K562 (cell line): ENCODE results near the gene PDLIM5. TPM values are rescaled to one million over a fixed set of nuclear protein-coding genes. Genes with fewer than 3 reads are reported as not detected.
A peak's percentile ranks its signal among the peaks of the same experiment; 100 is the strongest.

Experiments
- ATAC-seq: fragments of 200-7000 bp; cut with Tn5 transposase; 3 replicates; pipeline ENCODE4 v1.9.1; 2020; ENCODE audit warnings: moderate library complexity
- BruUV-seq: library from RNA; stranded (reverse); fragments of 400-500 nt; replicated peaks from 2 replicates; lab custom pipeline; 2021; lab: Mats Ljungman, UMichigan
- CTCF ChIA-PET: fragments of 300-600 bp; formaldehyde crosslinking; extraction: SDS; loops from one replicate; lab custom pipeline; 2021; ENCODE audit warnings: low intra/inter-chr PET ratio; lab: Yijun Ruan, JAX
- POLR2A ChIA-PET: fragments of 300-600, 350-650 bp; sonication (Branson Sonifier 250); formaldehyde crosslinking; extraction: SDS; loops from one replicate; lab custom pipeline; 2021; ENCODE audit warnings: antibody characterized with exemption, inconsistent platforms; lab: Yijun Ruan, JAX
- DNase-seq, 4 experiments: peaks; one replicate each; pipeline versions ENCODE4 v3.0.0 to v3.0.0-alpha.2; 2011 to 2018; ENCODE audit warnings: low spot score in 3 of 4, mixed read lengths in 3 of 4; ENCODE audit errors: extremely low read depth in 1 of 4
- FAIRE-seq: peaks from 2 replicates; lab custom pipeline; 2011; peaks lifted over from hg19 to GRCh38; lab: Jason Lieb, UNC
- H2AFZ ChIP-seq: 2 replicates; pipeline ENCODE4 v1.6.0; 2011; ENCODE audit warnings: low read depth, low read length, control low read depth, inconsistent platforms
- H3K27ac ChIP-seq: fragments of 200-600 bp; 3 replicates; pipeline ENCODE4 v1.8.0; 2011; ENCODE audit warnings: low read depth, mild to moderate bottlenecking, control low read depth, inconsistent platforms, low read length, moderate library complexity, mixed read lengths; ENCODE audit errors: extremely low read depth
- H3K27me3 ChIP-seq, 2 experiments: fragments of 300-600 bp in 1 of 2; 2 replicates in 1 of 2; 3 replicates in 1 of 2; pipeline versions ENCODE4 v1.6.0 to v1.8.0; 2011; ENCODE audit warnings: inconsistent platforms in 2 of 2, low read length in 2 of 2, mild to moderate bottlenecking in 1 of 2, mixed read lengths in 1 of 2, moderate library complexity in 1 of 2; ENCODE audit not compliant: control insufficient read depth in 2 of 2, insufficient read depth in 2 of 2
- H3K36me3 ChIP-seq: fragments of 300-600 bp; 3 replicates; pipeline ENCODE4 v1.8.0; 2011; ENCODE audit warnings: mild to moderate bottlenecking, low read length, inconsistent platforms; ENCODE audit not compliant: control insufficient read depth, insufficient read depth
- H3K4me1 ChIP-seq, 2 experiments: fragments of 200-600 bp in 1 of 2; replicated peaks in 1 of 2; 2 replicates in 1 of 2; 3 replicates in 1 of 2; pipeline versions ENCODE4 v1.5.1 to v1.8.0; 2011; ENCODE audit warnings: inconsistent platforms in 2 of 2, low read length in 2 of 2, mild to moderate bottlenecking in 1 of 2, mixed read lengths in 1 of 2, moderate library complexity in 1 of 2; ENCODE audit not compliant: control insufficient read depth in 2 of 2, insufficient read depth in 2 of 2
- H3K4me2 ChIP-seq: 2 replicates; pipeline ENCODE4 v1.6.1; 2011; ENCODE audit warnings: low read length, control low read depth, inconsistent platforms, mixed read lengths; ENCODE audit not compliant: insufficient read depth
- H3K4me3 ChIP-seq: fragments of 200-600 bp; sonication (generic), shearing (Covaris generic); 2 replicates; pipeline ENCODE4 v1.5.1; 2016; ENCODE audit warnings: control low read depth, inconsistent platforms
- H3K79me2 ChIP-seq: fragments of 200-600 bp; 3 replicates; pipeline ENCODE4 v1.8.0; 2011; ENCODE audit warnings: low read length, inconsistent platforms; ENCODE audit not compliant: control insufficient read depth, insufficient read depth
- H3K9ac ChIP-seq, 2 experiments: 2 replicates each; pipeline versions ENCODE4 v1.6.0 to v1.6.1; 2011; ENCODE audit warnings: low read depth in 2 of 2, low read length in 2 of 2, control low read depth in 1 of 2, inconsistent platforms in 1 of 2, mild to moderate bottlenecking in 1 of 2, mixed read lengths in 1 of 2; ENCODE audit not compliant: insufficient read depth in 1 of 2
- H3K9me1 ChIP-seq: one replicate; pipeline ENCODE4 v1.6.0; 2011; ENCODE audit warnings: inconsistent platforms, mild to moderate bottlenecking, low read length, moderate library complexity; ENCODE audit not compliant: control insufficient read depth, insufficient read depth
- H3K9me3 ChIP-seq: replicated peaks from 2 replicates; pipeline ENCODE4 v1.5.1; 2011; ENCODE audit warnings: low read depth, low read length, inconsistent platforms; ENCODE audit not compliant: control insufficient read depth, insufficient read depth
- H4K20me1 ChIP-seq: replicated peaks from 2 replicates; pipeline ENCODE4 v1.6.1; 2011; ENCODE audit warnings: low read length, inconsistent platforms, mixed read lengths; ENCODE audit not compliant: control insufficient read depth, insufficient read depth
- CBFA2T2 ChIP-seq: fragments of 450-650 bp; conservative IDR thresholded peaks from 2 replicates; pipeline ENCODE4 v1.6.1; 2017; ENCODE audit warnings: mild to moderate bottlenecking
- CXXC5 ChIP-seq: fragments of 250-450 bp; sonication (Bioruptor Pico); IDR thresholded peaks from 2 replicates; pipeline ENCODE4 v1.8.0; 2022; ENCODE audit warnings: inconsistent platforms, mild to moderate bottlenecking, moderate library complexity
- EGR1 ChIP-seq: fragments of 450-650 bp; conservative IDR thresholded peaks from 2 replicates; pipeline ENCODE4 v1.6.1; 2017; ENCODE audit warnings: mild to moderate bottlenecking
- ELF1 ChIP-seq: fragments of 200-800 bp; sonication (Bioruptor generic); IDR thresholded peaks from 2 replicates; pipeline ENCODE4 v1.6.1; 2016; ENCODE audit warnings: missing genetic modification characterization, missing compliant biosample characterization
- RFX1 ChIP-seq: fragments of 450-650 bp; IDR thresholded peaks from 2 replicates; pipeline ENCODE4 v1.6.1; 2016; ENCODE audit warnings: mild to moderate bottlenecking, moderate library complexity
- SRF ChIP-seq, 2 experiments: fragments of 250-450, 450-650 bp in 1 of 2; sonication (Bioruptor Pico) in 1 of 2; sonication (generic) in 1 of 2; formaldehyde crosslinking; IDR thresholded peaks; 2 replicates each; pipeline versions ENCODE4 v1.5.0 to v1.5.1; 2020 to 2022; ENCODE audit warnings: mild to moderate bottlenecking in 1 of 2, missing genetic modification reagents in 1 of 2
- ZNF77 ChIP-seq: fragments of 250-450 bp; sonication (Bioruptor Pico); IDR thresholded peaks from 2 replicates; pipeline ENCODE4 v1.5.0; 2020
- WGBS: fragments of 100-300 bp; shearing (Covaris generic); methylation state at CpG from one replicate; pipeline ENCODE4 v1.1.6; 2016; ENCODE audit warnings: low coverage, mixed read lengths; ENCODE audit not compliant: insufficient coverage; ENCODE audit errors: missing lambda C conversion rate; 5-methylcytosine and 5-hydroxymethylcytosine counted together
- in situ Hi-C: fragments of 300-500 bp; cut with MboI; formaldehyde crosslinking; loops from 4 replicates; pipeline ENCODE4 v1.15.0; 2018; ENCODE audit warnings: inconsistent platforms, mixed read lengths
- intact Hi-C: fragments of 100-400 bp; cut with micrococcal nuclease; formaldehyde crosslinking; loops from 2 replicates; pipeline ENCODE4 v1.14.2; 2022
- polyA plus RNA-seq, 8 experiments: library from polyadenylated mRNA; depleted of rRNA in 4 of 8; stranded (reverse) in 5 of 8; unstranded in 3 of 8; fragments of >200 nt; fragmentation: Nextera tagmentation in 2 of 8; fragmentation: Illumina TruSeq in 1 of 8; extraction: Ambion mirVana in 2 of 8; extraction: Trizol in 1 of 8; gene quantifications; 2 replicates each; pipeline versions ENCODE4 v1.2.1 to v1.2.3, GENCODE V29; 2011 to 2014; ENCODE audit warnings: inconsistent platforms in 1 of 8, missing spikeins in 1 of 8
- total RNA-seq, 7 experiments: library from RNA; depleted of rRNA in 6 of 7; stranded (reverse); fragments of >200 nt in 6 of 7; fragmentation: Illumina TruSeq in 2 of 7; extraction: Trizol in 2 of 7; gene quantifications; 2 replicates each; pipeline versions ENCODE4 v1.2.1 to v1.2.3, GENCODE V29; 2011 to 2021; ENCODE audit warnings: low replicate concordance in 1 of 7
- TF ChIP-seq, protein P1 (sequence below): fragments of 250-450 bp; sonication (Bioruptor Pico); IDR thresholded peaks from 2 replicates; pipeline ENCODE4 v1.9.0; 2021; ENCODE audit warnings: mild to moderate bottlenecking, inconsistent platforms
- TF ChIP-seq, protein P2 (sequence below): fragments of 450-650 bp; IDR thresholded peaks from 2 replicates; pipeline ENCODE4 v1.6.1; 2017; ENCODE audit warnings: antibody characterized with exemption
- TF ChIP-seq, protein P3 (sequence below): fragments of 450-650 bp; IDR thresholded peaks from 2 replicates; pipeline ENCODE4 v1.6.1; 2016; ENCODE audit warnings: missing biosample characterization, missing genetic modification characterization
- TF ChIP-seq, protein P4 (sequence below): sonication (generic); formaldehyde crosslinking; IDR thresholded peaks from 2 replicates; pipeline ENCODE4 v1.8.0; 2022; ENCODE audit warnings: mild to moderate bottlenecking, missing genetic modification reagents

PDLIM5 gene
- total and polyA plus RNA-seq, 9 of the 15 experiments (the other 6 are each of a cell fraction or from before 2014, with no cell fraction given), result 36.9 to 127 (median 62.5) TPM

DNA sequence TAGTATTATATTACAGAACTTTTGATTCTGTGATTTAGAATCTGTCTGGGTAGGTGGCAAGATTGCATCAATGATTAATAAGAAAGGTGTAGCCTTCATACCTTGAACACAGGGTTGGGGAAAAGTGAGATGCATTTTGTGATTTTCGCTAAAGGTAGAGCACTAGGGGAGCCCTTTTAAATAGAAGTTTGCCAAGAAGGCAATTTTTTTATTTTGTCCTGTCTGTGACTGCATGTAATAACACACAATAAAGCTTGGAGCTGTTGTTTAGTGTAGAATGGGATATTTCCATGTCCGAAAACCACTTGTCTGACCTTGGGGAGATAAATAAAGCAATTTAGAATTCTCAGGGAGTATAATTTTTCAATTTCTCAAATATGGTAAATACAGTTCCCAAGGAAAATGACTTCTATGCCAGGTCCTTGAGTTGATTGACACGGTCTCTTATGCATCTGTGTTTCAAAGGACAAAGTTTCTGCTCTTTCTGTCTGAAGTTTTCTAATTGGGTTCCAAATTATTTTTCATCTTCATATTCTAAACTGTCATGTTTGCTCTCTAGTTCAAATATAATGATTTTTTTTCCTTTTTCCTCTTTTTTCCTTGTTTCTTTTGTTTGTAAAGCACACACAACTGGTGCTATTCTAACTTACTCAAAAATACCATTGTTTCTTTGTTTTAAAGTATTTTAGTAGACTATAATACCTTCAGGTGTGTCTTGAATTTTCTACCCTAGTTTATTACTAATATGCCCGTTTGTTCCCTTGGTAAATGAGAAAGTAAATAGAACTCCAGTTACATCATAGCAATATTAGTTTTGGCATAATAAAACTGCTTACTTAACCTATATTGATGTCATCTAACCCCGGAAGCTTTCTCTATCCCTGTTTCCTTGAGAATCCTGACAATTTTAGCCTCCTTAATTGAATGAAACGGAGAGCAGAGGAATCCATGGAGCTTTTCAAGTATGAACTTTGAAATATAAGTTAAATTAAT is 218.2 kb downstream of the PDLIM5 start:
- FAIRE-seq, result peak; percentile 29
- H3K9me3 ChIP-seq, result no peaks in the 10 kb centered on the region
- no peak overlapping the region for H3K4me2 ChIP-seq
- H3K9me1 ChIP-seq, result no peaks in the 10 kb centered on the region
- DNase-seq, result no peak
- BruUV-seq, result no TSS peak
- H3K27me3 ChIP-seq, result no peaks in the 10 kb centered on the region
- ChIA-PET POLR2A (no interaction called here), CTCF (no interaction called here)
- ATAC-seq, result no peak
- H3K4me1 ChIP-seq, result no peaks in the 10 kb centered on the region
- no peaks in the 10 kb centered on the region for H3K79me2 ChIP-seq
- WGBS, result 50% methylated on average over 6 of the region's 6 CpGs
- H4K20me1 ChIP-seq, result no peaks in the 10 kb centered on the region
- no peak overlapping the region for H3K4me3 ChIP-seq
- intact Hi-C loops, result no loop called here
- H2AFZ ChIP-seq, result no peak overlapping the region
- no peak overlapping the region for H3K9ac ChIP-seq
- no peaks in the 10 kb centered on the region for H3K36me3 ChIP-seq
- no peak overlapping the region for H3K27ac ChIP-seq
- in situ Hi-C loops, result no loop called here
- TF ChIP-seq ELF1 (no peak), CXXC5 (no peak), ZNF77 (no peak), CBFA2T2 (no peak), SRF (CRISPR knock-in tag; IDR thresholded peaks at IDR 0.05) (no peak), EGR1 (no peak), RFX1 (no peak)
- TF ChIP-seq, protein P1, sequence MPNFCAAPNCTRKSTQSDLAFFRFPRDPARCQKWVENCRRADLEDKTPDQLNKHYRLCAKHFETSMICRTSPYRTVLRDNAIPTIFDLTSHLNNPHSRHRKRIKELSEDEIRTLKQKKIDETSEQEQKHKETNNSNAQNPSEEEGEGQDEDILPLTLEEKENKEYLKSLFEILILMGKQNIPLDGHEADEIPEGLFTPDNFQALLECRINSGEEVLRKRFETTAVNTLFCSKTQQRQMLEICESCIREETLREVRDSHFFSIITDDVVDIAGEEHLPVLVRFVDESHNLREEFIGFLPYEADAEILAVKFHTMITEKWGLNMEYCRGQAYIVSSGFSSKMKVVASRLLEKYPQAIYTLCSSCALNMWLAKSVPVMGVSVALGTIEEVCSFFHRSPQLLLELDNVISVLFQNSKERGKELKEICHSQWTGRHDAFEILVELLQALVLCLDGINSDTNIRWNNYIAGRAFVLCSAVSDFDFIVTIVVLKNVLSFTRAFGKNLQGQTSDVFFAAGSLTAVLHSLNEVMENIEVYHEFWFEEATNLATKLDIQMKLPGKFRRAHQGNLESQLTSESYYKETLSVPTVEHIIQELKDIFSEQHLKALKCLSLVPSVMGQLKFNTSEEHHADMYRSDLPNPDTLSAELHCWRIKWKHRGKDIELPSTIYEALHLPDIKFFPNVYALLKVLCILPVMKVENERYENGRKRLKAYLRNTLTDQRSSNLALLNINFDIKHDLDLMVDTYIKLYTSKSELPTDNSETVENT, result no peak
- TF ChIP-seq, protein P2, sequence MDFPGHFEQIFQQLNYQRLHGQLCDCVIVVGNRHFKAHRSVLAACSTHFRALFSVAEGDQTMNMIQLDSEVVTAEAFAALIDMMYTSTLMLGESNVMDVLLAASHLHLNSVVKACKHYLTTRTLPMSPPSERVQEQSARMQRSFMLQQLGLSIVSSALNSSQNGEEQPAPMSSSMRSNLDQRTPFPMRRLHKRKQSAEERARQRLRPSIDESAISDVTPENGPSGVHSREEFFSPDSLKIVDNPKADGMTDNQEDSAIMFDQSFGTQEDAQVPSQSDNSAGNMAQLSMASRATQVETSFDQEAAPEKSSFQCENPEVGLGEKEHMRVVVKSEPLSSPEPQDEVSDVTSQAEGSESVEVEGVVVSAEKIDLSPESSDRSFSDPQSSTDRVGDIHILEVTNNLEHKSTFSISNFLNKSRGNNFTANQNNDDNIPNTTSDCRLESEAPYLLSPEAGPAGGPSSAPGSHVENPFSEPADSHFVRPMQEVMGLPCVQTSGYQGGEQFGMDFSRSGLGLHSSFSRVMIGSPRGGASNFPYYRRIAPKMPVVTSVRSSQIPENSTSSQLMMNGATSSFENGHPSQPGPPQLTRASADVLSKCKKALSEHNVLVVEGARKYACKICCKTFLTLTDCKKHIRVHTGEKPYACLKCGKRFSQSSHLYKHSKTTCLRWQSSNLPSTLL, result no peak
- TF ChIP-seq, protein P3, sequence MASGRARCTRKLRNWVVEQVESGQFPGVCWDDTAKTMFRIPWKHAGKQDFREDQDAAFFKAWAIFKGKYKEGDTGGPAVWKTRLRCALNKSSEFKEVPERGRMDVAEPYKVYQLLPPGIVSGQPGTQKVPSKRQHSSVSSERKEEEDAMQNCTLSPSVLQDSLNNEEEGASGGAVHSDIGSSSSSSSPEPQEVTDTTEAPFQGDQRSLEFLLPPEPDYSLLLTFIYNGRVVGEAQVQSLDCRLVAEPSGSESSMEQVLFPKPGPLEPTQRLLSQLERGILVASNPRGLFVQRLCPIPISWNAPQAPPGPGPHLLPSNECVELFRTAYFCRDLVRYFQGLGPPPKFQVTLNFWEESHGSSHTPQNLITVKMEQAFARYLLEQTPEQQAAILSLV (tag), result no peak
- TF ChIP-seq, protein P4, sequence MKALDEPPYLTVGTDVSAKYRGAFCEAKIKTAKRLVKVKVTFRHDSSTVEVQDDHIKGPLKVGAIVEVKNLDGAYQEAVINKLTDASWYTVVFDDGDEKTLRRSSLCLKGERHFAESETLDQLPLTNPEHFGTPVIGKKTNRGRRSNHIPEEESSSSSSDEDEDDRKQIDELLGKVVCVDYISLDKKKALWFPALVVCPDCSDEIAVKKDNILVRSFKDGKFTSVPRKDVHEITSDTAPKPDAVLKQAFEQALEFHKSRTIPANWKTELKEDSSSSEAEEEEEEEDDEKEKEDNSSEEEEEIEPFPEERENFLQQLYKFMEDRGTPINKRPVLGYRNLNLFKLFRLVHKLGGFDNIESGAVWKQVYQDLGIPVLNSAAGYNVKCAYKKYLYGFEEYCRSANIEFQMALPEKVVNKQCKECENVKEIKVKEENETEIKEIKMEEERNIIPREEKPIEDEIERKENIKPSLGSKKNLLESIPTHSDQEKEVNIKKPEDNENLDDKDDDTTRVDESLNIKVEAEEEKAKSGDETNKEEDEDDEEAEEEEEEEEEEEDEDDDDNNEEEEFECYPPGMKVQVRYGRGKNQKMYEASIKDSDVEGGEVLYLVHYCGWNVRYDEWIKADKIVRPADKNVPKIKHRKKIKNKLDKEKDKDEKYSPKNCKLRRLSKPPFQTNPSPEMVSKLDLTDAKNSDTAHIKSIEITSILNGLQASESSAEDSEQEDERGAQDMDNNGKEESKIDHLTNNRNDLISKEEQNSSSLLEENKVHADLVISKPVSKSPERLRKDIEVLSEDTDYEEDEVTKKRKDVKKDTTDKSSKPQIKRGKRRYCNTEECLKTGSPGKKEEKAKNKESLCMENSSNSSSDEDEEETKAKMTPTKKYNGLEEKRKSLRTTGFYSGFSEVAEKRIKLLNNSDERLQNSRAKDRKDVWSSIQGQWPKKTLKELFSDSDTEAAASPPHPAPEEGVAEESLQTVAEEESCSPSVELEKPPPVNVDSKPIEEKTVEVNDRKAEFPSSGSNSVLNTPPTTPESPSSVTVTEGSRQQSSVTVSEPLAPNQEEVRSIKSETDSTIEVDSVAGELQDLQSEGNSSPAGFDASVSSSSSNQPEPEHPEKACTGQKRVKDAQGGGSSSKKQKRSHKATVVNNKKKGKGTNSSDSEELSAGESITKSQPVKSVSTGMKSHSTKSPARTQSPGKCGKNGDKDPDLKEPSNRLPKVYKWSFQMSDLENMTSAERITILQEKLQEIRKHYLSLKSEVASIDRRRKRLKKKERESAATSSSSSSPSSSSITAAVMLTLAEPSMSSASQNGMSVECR (CRISPR knock-in tag), result no peak
